GM23338 (cell line): ENCODE results near the gene OXCT1.

ENCODE experiments used
- CREB1 ChIP-seq: fragments of 250-450 bp; sonication (Bioruptor Pico); IDR thresholded peaks from 2 replicates; pipeline ENCODE4 v1.5.0; 2020; ENCODE audit warnings: low read depth, mild to moderate bottlenecking, moderate library complexity
- EZH2 ChIP-seq: fragments of 200-600 bp; sonication (generic); IDR thresholded peaks from one replicate; pipeline ENCODE4 v1.8.0; 2017; ENCODE audit warnings: antibody characterized with exemption, mild to moderate bottlenecking, low read depth; ENCODE audit not compliant: unreplicated experiment
- NANOG ChIP-seq: IDR thresholded peaks from 2 replicates; pipeline ENCODE4 v1.6.1; 2016; ENCODE audit warnings: antibody characterized with exemption, borderline replicate concordance
- POLR2AphosphoS5 ChIP-seq: IDR thresholded peaks from 2 replicates; pipeline ENCODE4 v1.6.1; 2016; ENCODE audit warnings: antibody characterized with exemption, low read depth
- REST ChIP-seq: IDR thresholded peaks from one replicate; pipeline ENCODE4 v1.6.1; 2018; ENCODE audit warnings: antibody characterized with exemption; ENCODE audit not compliant: unreplicated experiment
- TF ChIP-seq, protein P1 (sequence below), 2 experiments: fragments of 200-600 bp in 1 of 2; sonication (generic) in 1 of 2; conservative IDR thresholded peaks; 2 replicates each; pipeline versions ENCODE4 v1.5.1 to v1.6.1; 2016 to 2017; ENCODE audit warnings: antibody characterized with exemption in 2 of 2, low read depth in 2 of 2, mild to moderate bottlenecking in 2 of 2, moderate library complexity in 1 of 2

DNA sequence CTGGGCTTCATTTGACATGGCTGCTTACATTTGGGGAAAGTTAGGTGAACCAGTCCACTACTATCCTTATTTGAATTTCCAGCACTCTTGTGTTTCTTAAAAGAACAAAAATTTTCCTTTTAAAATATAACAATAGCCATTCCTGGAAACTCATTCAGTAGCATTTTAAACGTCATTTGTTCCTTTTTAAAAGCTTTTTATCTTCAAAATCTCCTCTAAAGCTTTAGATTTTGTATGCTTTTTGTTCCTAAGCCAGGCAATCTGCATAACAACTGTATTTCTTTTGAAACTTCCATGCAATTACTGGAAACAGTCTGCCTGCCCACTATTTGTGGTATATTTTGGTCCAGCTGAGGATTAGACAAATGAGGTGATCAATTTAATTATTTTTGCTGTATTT lies 187.6 kb downstream of the OXCT1 start:
- no peak for TF ChIP-seq POLR2AphosphoS5
- TF ChIP-seq, protein P1, sequence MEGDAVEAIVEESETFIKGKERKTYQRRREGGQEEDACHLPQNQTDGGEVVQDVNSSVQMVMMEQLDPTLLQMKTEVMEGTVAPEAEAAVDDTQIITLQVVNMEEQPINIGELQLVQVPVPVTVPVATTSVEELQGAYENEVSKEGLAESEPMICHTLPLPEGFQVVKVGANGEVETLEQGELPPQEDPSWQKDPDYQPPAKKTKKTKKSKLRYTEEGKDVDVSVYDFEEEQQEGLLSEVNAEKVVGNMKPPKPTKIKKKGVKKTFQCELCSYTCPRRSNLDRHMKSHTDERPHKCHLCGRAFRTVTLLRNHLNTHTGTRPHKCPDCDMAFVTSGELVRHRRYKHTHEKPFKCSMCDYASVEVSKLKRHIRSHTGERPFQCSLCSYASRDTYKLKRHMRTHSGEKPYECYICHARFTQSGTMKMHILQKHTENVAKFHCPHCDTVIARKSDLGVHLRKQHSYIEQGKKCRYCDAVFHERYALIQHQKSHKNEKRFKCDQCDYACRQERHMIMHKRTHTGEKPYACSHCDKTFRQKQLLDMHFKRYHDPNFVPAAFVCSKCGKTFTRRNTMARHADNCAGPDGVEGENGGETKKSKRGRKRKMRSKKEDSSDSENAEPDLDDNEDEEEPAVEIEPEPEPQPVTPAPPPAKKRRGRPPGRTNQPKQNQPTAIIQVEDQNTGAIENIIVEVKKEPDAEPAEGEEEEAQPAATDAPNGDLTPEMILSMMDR (conservative IDR thresholded peaks at IDR 0.05; ENCODE audit: low read depth in 2 of 2): no peak
- TF ChIP-seq NANOG: no peak
- TF ChIP-seq EZH2: no peak
- TF ChIP-seq REST: no peak
- no peak for TF ChIP-seq CREB1 (CRISPR knock-in tag)
